SK-N-SH treated with all-trans-retinoic acid at 6 μM for 48 hours (cell line): ENCODE data around the gene OLR1.
"Not testable (repeated sequence)": the region's sequence is repeated elsewhere in the genome, so short reads cannot be mapped to it uniquely, and the experiment has no call there.

Experiments used
- ATAC-seq: fragments of 200-7000 bp; cut with Tn5 transposase; 3 replicates; pipeline ENCODE4 v1.9.1; 2020; ENCODE audit warnings: mild to moderate bottlenecking, moderate library complexity
- ARNTL ChIP-seq: fragments of 450-650 bp; formaldehyde crosslinking; IDR thresholded peaks from 2 replicates; pipeline ENCODE4 v1.5.0; 2020; ENCODE audit warnings: low read depth, mild to moderate bottlenecking, moderate library complexity, borderline replicate concordance
- CREB5 ChIP-seq: fragments of 250-450 bp; sonication (Bioruptor Pico); IDR thresholded peaks from 2 replicates; pipeline ENCODE4 v1.5.1; 2020; ENCODE audit warnings: low read depth, mild to moderate bottlenecking, moderate library complexity
- CSDC2 ChIP-seq: fragments of 250-450 bp; sonication (Bioruptor Pico); IDR thresholded peaks from 2 replicates; pipeline ENCODE4 v1.5.0; 2020; ENCODE audit warnings: mild to moderate bottlenecking, moderate library complexity
- CSRNP3 ChIP-seq: fragments of 250-450 bp; sonication (Bioruptor Pico); IDR thresholded peaks from 2 replicates; pipeline ENCODE4 v1.5.1; 2021; ENCODE audit warnings: mild to moderate bottlenecking, moderate library complexity
- ESRRG ChIP-seq: fragments of 250-450 bp; sonication (Bioruptor Pico); IDR thresholded peaks from 2 replicates; pipeline ENCODE4 v1.6.1; 2021; ENCODE audit warnings: mild to moderate bottlenecking
- GLIS3 ChIP-seq: fragments of 250-450 bp; sonication (Bioruptor Pico); IDR thresholded peaks from 2 replicates; pipeline ENCODE4 v1.5.0; 2020; ENCODE audit warnings: mild to moderate bottlenecking, moderate library complexity
- OSR1 ChIP-seq: fragments of 250-450 bp; sonication (Bioruptor Pico); IDR thresholded peaks from 2 replicates; pipeline ENCODE4 v1.8.0; 2022; ENCODE audit warnings: moderate library complexity, mild to moderate bottlenecking, inconsistent platforms
- PATZ1 ChIP-seq: fragments of 250-450 bp; sonication (Bioruptor Pico); IDR thresholded peaks from 2 replicates; pipeline ENCODE4 v1.8.0; 2020; ENCODE audit warnings: mild to moderate bottlenecking, moderate library complexity, borderline replicate concordance
- POU6F1 ChIP-seq: fragments of 250-450 bp; sonication (Bioruptor Pico); IDR thresholded peaks from 2 replicates; pipeline ENCODE4 v1.8.0; 2021; ENCODE audit warnings: low read depth, mild to moderate bottlenecking, moderate library complexity, borderline replicate concordance
- PPARA ChIP-seq: fragments of 250-450 bp; sonication (Bioruptor Pico); IDR thresholded peaks from 2 replicates; pipeline ENCODE4 v1.5.0; 2020; ENCODE audit warnings: mild to moderate bottlenecking, borderline replicate concordance
- RARB ChIP-seq: fragments of 250-450 bp; sonication (Bioruptor Pico); IDR thresholded peaks from 2 replicates; pipeline ENCODE4 v1.8.0; 2021; ENCODE audit warnings: mild to moderate bottlenecking, moderate library complexity
- SNAI2 ChIP-seq: fragments of 250-450 bp; sonication (Bioruptor Pico); IDR thresholded peaks from 2 replicates; pipeline ENCODE4 v1.5.0; 2020; ENCODE audit warnings: mild to moderate bottlenecking, moderate library complexity
- TCF4 ChIP-seq: fragments of 250-450 bp; sonication (Bioruptor Pico); IDR thresholded peaks from 2 replicates; pipeline ENCODE4 v1.8.0; 2021; ENCODE audit warnings: mild to moderate bottlenecking, moderate library complexity, borderline replicate concordance
- TSHZ2 ChIP-seq: fragments of 250-450 bp; sonication (Bioruptor Pico); IDR thresholded peaks from 2 replicates; pipeline ENCODE4 v1.5.0; 2020; ENCODE audit warnings: mild to moderate bottlenecking, moderate library complexity
- ZFP3 ChIP-seq: fragments of 250-450 bp; sonication (Bioruptor Pico); IDR thresholded peaks from 2 replicates; pipeline ENCODE4 v1.5.0; 2020; ENCODE audit warnings: mild to moderate bottlenecking, moderate library complexity
- ZFP30 ChIP-seq: fragments of 450-650 bp; formaldehyde crosslinking; IDR thresholded peaks from 2 replicates; pipeline ENCODE4 v1.5.0; 2022; ENCODE audit warnings: mild to moderate bottlenecking, moderate library complexity
- ZNF565 ChIP-seq: fragments of 450-650 bp; formaldehyde crosslinking; conservative IDR thresholded peaks from 2 replicates; pipeline ENCODE4 v1.5.0; 2020; ENCODE audit warnings: low read depth, mild to moderate bottlenecking, moderate library complexity
- ZNF70 ChIP-seq: fragments of 450-650 bp; formaldehyde crosslinking; IDR thresholded peaks from 2 replicates; pipeline ENCODE4 v1.5.0; 2020; ENCODE audit warnings: mild to moderate bottlenecking, moderate library complexity
- ZNF8 ChIP-seq: fragments of 450-650 bp; formaldehyde crosslinking; IDR thresholded peaks from 2 replicates; pipeline ENCODE4 v1.5.0; 2020; ENCODE audit warnings: mild to moderate bottlenecking, moderate library complexity

Gene OLR1

DNA sequence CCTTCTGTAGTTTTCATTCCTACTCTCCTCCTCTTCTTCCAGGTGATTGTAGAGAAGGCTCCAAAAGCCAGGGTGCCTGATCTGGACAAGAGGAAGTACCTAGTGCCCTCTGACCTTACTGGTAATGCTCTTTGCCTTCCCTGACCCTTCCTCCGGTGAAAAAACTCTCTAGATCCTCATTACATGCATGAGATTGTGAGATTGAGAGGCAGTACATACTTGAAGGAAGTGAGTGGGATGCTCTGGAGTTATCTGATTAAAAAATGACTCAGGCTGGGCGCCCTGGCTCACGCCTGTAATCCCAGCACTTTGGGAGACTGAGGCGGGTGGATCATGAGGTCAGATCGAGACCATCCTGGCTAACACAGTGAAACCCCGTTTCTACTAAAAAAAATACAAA, 46.1 kb upstream of the OLR1 start:
- no peak for TF ChIP-seq PATZ1 (CRISPR knock-in tag)
- no peak for TF ChIP-seq SNAI2 (CRISPR knock-in tag)
- TF ChIP-seq CSDC2, result no peak
- TF ChIP-seq RARB (CRISPR knock-in tag), result no peak
- TF ChIP-seq CREB5 (CRISPR knock-in tag), result no peak
- ATAC-seq, result no peak

DNA sequence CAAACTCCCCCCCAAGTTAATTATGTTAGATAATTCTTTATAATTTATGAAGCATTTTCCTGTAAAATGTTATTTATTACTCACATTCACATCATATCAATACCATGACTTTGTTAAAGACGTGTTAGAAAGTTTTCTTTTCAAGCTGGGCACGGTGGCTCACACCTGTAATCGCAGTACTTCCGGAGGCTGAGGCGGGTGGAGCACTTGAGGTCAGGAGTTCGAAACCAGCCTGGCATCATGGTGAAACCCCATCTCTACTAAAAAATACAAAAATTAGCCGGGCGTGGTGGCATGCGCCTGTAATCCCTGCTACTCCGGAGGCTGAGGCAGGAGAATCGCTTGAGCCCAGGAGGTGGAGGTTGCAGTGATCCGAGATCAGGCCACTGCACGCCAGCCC, 44.0 kb upstream of the OLR1 start:
- ATAC-seq, result not testable (repeated sequence)

DNA sequence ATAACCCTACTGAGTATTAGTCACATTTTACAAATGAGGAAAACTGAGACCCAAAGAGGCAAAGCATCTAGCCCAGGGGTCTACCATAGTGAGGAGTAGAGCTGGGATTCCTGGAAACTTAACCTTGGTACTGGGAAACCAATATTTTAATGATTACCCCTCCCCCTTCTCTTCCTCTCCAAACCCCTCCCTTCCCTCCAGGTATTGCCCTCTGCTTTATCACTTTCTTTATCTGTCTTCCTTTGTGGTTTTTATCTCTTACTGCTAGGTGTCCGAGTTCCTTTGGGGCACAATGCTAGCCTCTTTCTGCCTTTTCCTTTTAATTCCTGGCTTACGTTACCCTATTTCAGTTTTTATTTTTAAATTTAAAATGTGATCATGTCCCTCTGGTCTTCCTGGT, 43.5 kb upstream of the OLR1 start:
- no peak for ATAC-seq

GRCh38 chr12:10214895-10215267, 42.9 kb upstream of the OLR1 start:
- ATAC-seq, result no peak
- TF ChIP-seq TCF4 (CRISPR knock-in tag) (no peak), ZFP30 (CRISPR knock-in tag) (no peak), ESRRG (CRISPR knock-in tag) (no peak), ZNF70 (CRISPR knock-in tag) (no peak)

More for the DNA sequence above, 43.5 kb upstream of the OLR1 start:
- TF ChIP-seq PPARA (CRISPR knock-in tag), result no peak
- no peak for TF ChIP-seq ZNF565 (CRISPR knock-in tag)
- no peak for TF ChIP-seq ZNF8 (CRISPR knock-in tag)
- TF ChIP-seq CSRNP3 (CRISPR knock-in tag), result no peak
- TF ChIP-seq RARB (CRISPR knock-in tag), result no peak
- TF ChIP-seq ZFP3 (CRISPR knock-in tag), result no peak
- TF ChIP-seq ZNF70 (CRISPR knock-in tag), result no peak
- TF ChIP-seq, all 23 proteins: peak for 0

GRCh38 chr12:10214136-10214894, 42.4 kb upstream of the OLR1 start:
- TF ChIP-seq CREB5 (CRISPR knock-in tag) (no peak), CSRNP3 (CRISPR knock-in tag) (no peak)
- TF ChIP-seq, all 23 proteins: peak for 0
- no peak for ATAC-seq

DNA sequence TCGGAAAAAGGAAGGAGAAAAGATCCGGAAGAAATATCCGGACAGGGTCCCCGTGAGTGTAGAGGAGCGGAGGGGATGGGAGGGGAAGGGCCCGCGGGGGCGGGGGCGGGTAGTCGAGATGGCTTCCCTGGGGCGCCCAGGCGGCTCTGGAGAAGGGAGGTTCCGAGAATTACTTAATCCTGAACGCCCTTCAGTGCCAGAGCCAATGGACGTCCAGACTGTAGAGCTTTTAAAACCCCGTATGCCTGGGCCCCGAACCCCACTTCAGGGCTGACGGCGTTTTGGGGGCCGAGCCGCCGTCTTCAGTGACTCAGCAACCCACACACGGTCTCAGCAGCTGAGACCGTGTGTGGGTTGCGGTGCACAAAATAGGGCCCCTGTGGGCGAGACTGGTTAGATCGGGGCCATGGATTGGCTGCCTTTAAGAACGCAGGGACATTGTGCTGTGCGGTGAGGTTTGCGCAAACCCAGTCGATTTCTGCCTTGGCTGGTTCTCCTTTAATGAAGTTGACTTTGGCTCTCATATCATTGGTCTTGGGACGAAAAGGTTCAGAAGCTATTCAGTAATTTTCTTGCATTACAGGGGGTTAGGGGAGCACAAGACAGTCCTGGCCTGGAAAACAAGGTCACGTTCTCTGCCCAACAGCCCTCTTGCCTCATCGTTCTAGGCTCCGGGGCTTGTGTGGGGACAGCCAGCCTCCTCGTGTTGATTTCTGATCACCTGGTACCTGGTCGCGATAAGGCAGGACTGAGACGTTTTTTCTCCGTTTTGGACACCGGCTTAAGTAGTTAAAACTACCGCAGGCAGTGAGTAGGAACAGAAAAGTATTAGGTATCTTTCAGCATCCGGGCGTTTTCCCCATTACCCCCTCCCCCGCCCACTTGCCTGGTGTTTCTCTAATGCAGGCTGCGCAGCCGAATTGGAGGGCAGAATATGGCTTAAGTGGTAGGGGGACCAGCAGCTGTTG, 41.5 kb upstream of the OLR1 start:
- peak; percentile 54 for ATAC-seq
- TF ChIP-seq OSR1 (CRISPR knock-in tag), result no peak
- no peak for TF ChIP-seq ARNTL (CRISPR knock-in tag)
- TF ChIP-seq POU6F1 (CRISPR knock-in tag), result no peak
- TF ChIP-seq TSHZ2, result no peak
- TF ChIP-seq TCF4 (CRISPR knock-in tag), result no peak
- no peak for TF ChIP-seq GLIS3 (CRISPR knock-in tag)
